Spleen (tissue), 11 donors: Measurements from ENCODE around the gene CNBD2. TPM values are rescaled to one million over a fixed set of nuclear protein-coding genes. Genes with fewer than 3 reads are reported as not detected.
"Not testable (repeated sequence)": the region's sequence is repeated elsewhere in the genome, so short reads cannot be mapped to it uniquely, and the experiment has no call there.

Source experiments
- DNase-seq: peaks from one replicate; pipeline ENCODE4 v3.0.0-alpha.2; 2020
- H3K27ac ChIP-seq, 8 donors: fragments of 200-600 bp; sonication (generic) in 7 of 8; 1 replicate in 4 of 8; 2 replicates in 4 of 8; pipeline versions ENCODE4 v1.5.0 to v1.8.0; 2016 to 2021; ENCODE audit warnings: inconsistent platforms in 4 of 8, mild to moderate bottlenecking in 4 of 8, moderate library complexity in 1 of 8
- H3K27me3 ChIP-seq, 7 donors: fragments of 200-600 bp; sonication (generic) in 6 of 7; replicated peaks in 1 of 7; 1 replicate in 4 of 7; 2 replicates in 3 of 7; pipeline versions ENCODE4 v1.5.0 to v1.8.0; 2016 to 2021; ENCODE audit warnings: inconsistent platforms in 3 of 7, mild to moderate bottlenecking in 1 of 7
- H3K36me3 ChIP-seq, 6 donors: fragments of 200-600 bp; sonication (generic) in 5 of 6; 1 replicate in 4 of 6; 2 replicates in 2 of 6; pipeline versions ENCODE4 v1.5.0 to v1.8.0; 2016 to 2021; ENCODE audit warnings: inconsistent platforms in 2 of 6
- H3K4me1 ChIP-seq, 6 donors: fragments of 200-600 bp; sonication (generic) in 5 of 6; 1 replicate in 3 of 6; 2 replicates in 3 of 6; pipeline versions ENCODE4 v1.5.0 to v1.8.0; 2016 to 2021; ENCODE audit warnings: inconsistent platforms in 3 of 6
- H3K4me3 ChIP-seq, 8 donors: fragments of 200-600 bp; sonication (generic) in 7 of 8; 1 replicate in 4 of 8; 2 replicates in 4 of 8; pipeline versions ENCODE4 v1.5.0 to v1.8.0; 2016 to 2021; ENCODE audit warnings: inconsistent platforms in 4 of 8, mild to moderate bottlenecking in 4 of 8, moderate library complexity in 2 of 8
- H3K9me3 ChIP-seq, 8 donors: fragments of 200-600 bp; sonication (generic) in 7 of 8; 1 replicate in 4 of 8; 2 replicates in 4 of 8; pipeline versions ENCODE4 v1.5.0 to v1.8.0; 2016 to 2021; ENCODE audit warnings: inconsistent platforms in 4 of 8
- POLR2A ChIP-seq, 3 donors: fragments of 450-650 bp; IDR thresholded peaks; one replicate each; pipeline ENCODE4 v1.5.1; 2017; ENCODE audit warnings: antibody characterized with exemption in 3 of 3, mild to moderate bottlenecking in 1 of 3
- POLR2AphosphoS5 ChIP-seq, 3 donors: sonication (generic); formaldehyde crosslinking; IDR thresholded peaks; one replicate each; pipeline ENCODE4 v1.5.1; 2017; ENCODE audit warnings: antibody characterized with exemption in 3 of 3
- WGBS, 5 donors: extraction: QIAGEN DNeasy Blood & Tissue Kit in 3 of 5; methylation state at CpG; one replicate each; pipeline versions ENCODE4 v1.1.5 to v1.1.7; 2013 to 2018; 5-methylcytosine and 5-hydroxymethylcytosine counted together
- intact Hi-C: fragments of 100-400 bp; cut with DNase I; formaldehyde crosslinking; loops from one replicate; pipeline ENCODE4 v1.15.0; 2023; ENCODE audit warnings: low total_unique reads
- polyA plus RNA-seq, 3 donors: library from polyadenylated mRNA; stranded (reverse); fragments of 200-250 nt; gene quantifications; one replicate each; pipeline ENCODE4 v1.2.1, GENCODE V29; 2013
- total RNA-seq, 7 donors: library from RNA; depleted of rRNA in 3 of 7; stranded (reverse); fragments of >200 nt in 3 of 7; fragmentation: NEBNext Ultra II Directional in 4 of 7; extraction: Animal tissue kit (Norgen Biotek cat#: 25700) in 4 of 7; gene quantifications; one replicate each; pipeline versions ENCODE4 v1.1.0 to v1.2.1, GENCODE V29; 2016 to 2021
- TF ChIP-seq, protein P1 (sequence below), 11 experiments: fragments of 200-600 bp in 7 of 11; fragments of 450-650 bp in 4 of 11; sonication (generic) in 4 of 11; IDR thresholded peaks in 8 of 11; conservative IDR thresholded peaks in 3 of 11; 1 replicate in 7 of 11; 2 replicates in 4 of 11; pipeline versions ENCODE4 v1.4.0 to v1.8.0; 2016 to 2021; ENCODE audit warnings: antibody characterized with exemption in 11 of 11, inconsistent platforms in 4 of 11, mild to moderate bottlenecking in 1 of 11
- donor health status: healthy with polysubstance abuse.
- donor health status: DM: no; HTN: no; CAD: no; lungs with moderate emphysema.
- donor health status: DM: no; HTN: no; CAD: no.
- donor health status: Bipolar disorder and iron deficiency.
- donor health status: healthy.
- donor health status: DM: no; HTN: no; CAD: no.
- donor health status: DM: yes; HTN: yes; CAD: no.

Gene CNBD2
- total and polyA plus RNA-seq, 10 donors, result 3.7 to 28.4 (median 7.4) TPM

DNA sequence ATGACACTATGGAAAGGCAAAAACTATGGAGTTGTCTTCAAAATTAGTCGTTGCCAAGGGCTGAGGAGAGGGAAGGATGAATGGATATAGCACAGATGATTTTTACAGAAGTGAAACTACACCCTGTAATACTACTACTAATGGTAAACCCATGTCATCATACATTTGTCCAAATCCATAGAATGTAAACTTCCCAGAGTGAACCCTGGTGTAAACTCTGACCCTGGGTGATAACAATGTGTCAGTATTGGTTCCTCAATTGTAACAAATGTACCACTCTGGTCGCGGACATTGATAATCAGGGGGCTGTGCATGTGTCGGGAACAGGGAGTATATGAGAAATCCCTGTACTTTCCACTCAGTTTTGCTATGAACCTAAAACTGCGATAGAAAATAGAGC, 72.2 kb downstream of the CNBD2 start:
- no peak for DNase-seq
- Histone ChIP-seq H3K4me3 (no peak overlapping the region), H3K27me3 (no peaks in the 10 kb centered on the region), H3K4me1 (peaks cover 0 to 6% (median 3%) of the 10 kb centered on the region in 6 donors), H3K27ac (no peak overlapping the region), H3K9me3 (no peaks in the 10 kb centered on the region), H3K36me3 (peaks cover 0 to 12% (median 3%) of the 10 kb centered on the region in 6 donors)
- intact Hi-C loops, result no loop called here
- WGBS, 5 donors, result 64 to 90% (median 78%) methylated on average over 5 of the region's 5 CpGs
- TF ChIP-seq POLR2AphosphoS5 (IDR thresholded peaks at IDR 0.05) (no peak), POLR2A (IDR thresholded peaks at IDR 0.05) (no peak)
- TF ChIP-seq, protein P1, sequence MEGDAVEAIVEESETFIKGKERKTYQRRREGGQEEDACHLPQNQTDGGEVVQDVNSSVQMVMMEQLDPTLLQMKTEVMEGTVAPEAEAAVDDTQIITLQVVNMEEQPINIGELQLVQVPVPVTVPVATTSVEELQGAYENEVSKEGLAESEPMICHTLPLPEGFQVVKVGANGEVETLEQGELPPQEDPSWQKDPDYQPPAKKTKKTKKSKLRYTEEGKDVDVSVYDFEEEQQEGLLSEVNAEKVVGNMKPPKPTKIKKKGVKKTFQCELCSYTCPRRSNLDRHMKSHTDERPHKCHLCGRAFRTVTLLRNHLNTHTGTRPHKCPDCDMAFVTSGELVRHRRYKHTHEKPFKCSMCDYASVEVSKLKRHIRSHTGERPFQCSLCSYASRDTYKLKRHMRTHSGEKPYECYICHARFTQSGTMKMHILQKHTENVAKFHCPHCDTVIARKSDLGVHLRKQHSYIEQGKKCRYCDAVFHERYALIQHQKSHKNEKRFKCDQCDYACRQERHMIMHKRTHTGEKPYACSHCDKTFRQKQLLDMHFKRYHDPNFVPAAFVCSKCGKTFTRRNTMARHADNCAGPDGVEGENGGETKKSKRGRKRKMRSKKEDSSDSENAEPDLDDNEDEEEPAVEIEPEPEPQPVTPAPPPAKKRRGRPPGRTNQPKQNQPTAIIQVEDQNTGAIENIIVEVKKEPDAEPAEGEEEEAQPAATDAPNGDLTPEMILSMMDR (IDR thresholded peaks at IDR 0.05 in 8 of 11, conservative IDR thresholded peaks at IDR 0.05 in 3 of 11), result no peak

DNA sequence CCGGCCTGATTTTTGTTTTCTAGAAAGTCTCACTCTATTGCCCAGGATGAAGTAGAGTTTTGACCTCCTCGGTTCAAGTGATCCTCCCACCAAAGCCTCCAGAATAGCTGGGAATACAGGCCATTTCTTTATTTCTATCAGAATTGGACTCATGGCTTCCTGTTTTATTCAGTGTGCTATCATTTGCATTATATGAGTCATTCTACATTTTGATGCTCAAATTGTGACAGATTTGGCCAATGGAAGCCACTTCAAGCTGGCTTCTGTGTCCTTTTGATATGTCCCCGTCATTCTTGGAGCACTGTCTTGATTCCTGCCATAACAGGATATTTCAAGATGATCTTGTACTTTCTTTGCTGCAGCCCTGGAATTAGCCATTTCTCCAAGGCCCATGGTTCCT, 75.1 kb downstream of the CNBD2 start:
- no peaks in the 10 kb centered on the region for H3K27me3 ChIP-seq
- peaks cover 10 to 34% (median 28%) of the 10 kb centered on the region in 6 donors for H3K4me1 ChIP-seq
- peaks cover 0 to 28% (median 3%) of the 10 kb centered on the region in 6 donors for H3K36me3 ChIP-seq
- TF ChIP-seq, protein P1 (IDR thresholded peaks at IDR 0.05 in 8 of 11, conservative IDR thresholded peaks at IDR 0.05 in 3 of 11), result no peak
- no peak for TF ChIP-seq POLR2AphosphoS5 (IDR thresholded peaks at IDR 0.05)
- TF ChIP-seq POLR2A (IDR thresholded peaks at IDR 0.05), result no peak
- DNase-seq, result no peak
- intact Hi-C loops, result no loop called here
- H3K4me3 ChIP-seq, result no peak overlapping the region
- no peak overlapping the region for H3K27ac ChIP-seq
- WGBS, 5 donors, result 91 to 94% (median 94%) methylated on average over 3 of the region's 3 CpGs
- H3K9me3 ChIP-seq, result no peaks in the 10 kb centered on the region

DNA sequence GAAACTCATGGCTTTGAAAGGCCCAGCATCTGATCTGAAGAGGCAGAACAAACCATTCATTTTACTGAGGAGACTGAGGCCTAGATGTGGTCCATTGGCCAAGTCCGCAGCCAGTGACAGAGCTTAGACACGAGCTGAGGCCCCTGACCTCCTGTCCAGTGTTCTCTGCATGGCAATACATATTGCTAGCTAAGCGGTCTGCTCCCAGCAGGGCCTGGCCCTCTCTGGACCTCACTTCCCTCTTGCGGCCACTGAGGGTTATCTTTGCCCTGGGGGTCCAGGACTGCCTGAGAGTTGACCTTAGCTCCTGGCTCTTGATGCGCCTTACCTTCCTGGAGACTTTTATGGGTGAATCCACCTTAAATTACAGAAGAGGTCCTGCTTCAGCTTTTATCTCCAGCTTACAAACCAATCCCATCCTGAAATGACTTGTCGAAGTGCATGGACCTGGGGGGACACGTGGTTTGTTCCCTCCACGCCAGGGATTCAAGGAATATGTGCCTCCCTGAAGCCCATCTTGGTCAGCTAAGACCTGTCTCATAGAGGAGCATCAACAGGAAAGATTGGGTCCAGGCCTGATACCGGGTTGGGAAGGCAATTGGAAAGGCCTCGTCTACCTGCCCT, 75.6 kb downstream of the CNBD2 start:
- H3K27me3 ChIP-seq, result no peaks in the 10 kb centered on the region
- intact Hi-C loops, result no loop called here
- H3K4me3 ChIP-seq, result no peak overlapping the region
- H3K9me3 ChIP-seq, result no peaks in the 10 kb centered on the region
- peaks cover 0 to 28% (median 3%) of the 10 kb centered on the region in 6 donors for H3K36me3 ChIP-seq
- 93 to 95% (median 94%) methylated on average over 10 of the region's 10 CpGs for WGBS, 5 donors
- H3K27ac ChIP-seq, result no peak overlapping the region
- H3K4me1 ChIP-seq, result peaks cover 11 to 40% (median 33%) of the 10 kb centered on the region in 6 donors
- no peak for DNase-seq
- no peak for TF ChIP-seq POLR2AphosphoS5 (IDR thresholded peaks at IDR 0.05)
- TF ChIP-seq, protein P1 (IDR thresholded peaks at IDR 0.05 in 8 of 11, conservative IDR thresholded peaks at IDR 0.05 in 3 of 11), result no peak
- no peak for TF ChIP-seq POLR2A (IDR thresholded peaks at IDR 0.05)

DNA sequence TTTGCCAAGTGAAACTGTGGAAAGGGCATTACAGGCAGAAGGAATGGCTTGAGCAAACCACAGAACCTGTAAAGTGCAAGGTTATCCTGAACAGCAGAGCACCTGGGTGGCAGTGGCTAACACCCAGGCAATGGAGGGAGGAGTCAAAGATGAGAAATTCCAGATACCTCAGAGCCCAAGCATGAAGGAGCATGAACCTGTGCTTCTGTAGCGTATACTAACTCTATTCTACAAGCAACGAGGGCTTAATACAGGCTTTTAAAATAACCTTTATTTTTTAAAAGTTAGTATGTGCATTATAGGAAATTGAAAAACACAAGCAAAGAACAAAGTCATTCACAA, 77.0 kb downstream of the CNBD2 start:
- intact Hi-C loops, result no loop called here
- TF ChIP-seq POLR2AphosphoS5 (IDR thresholded peaks at IDR 0.05) (no peak), POLR2A (IDR thresholded peaks at IDR 0.05) (no peak)
- TF ChIP-seq, protein P1 (IDR thresholded peaks at IDR 0.05 in 8 of 11, conservative IDR thresholded peaks at IDR 0.05 in 3 of 11), result no peak
- Histone ChIP-seq H3K36me3 (peaks cover 0 to 28% (median 3%) of the 10 kb centered on the region in 6 donors), H3K4me1 (peaks cover 11 to 44% (median 33%) of the 10 kb centered on the region in 6 donors), H3K27me3 (no peaks in the 10 kb centered on the region), H3K4me3 (no peak overlapping the region), H3K9me3 (no peaks in the 10 kb centered on the region), H3K27ac (no peak overlapping the region)
- DNase-seq, result no peak
- WGBS, 5 donors, result 87 to 100% (median 93%) methylated on average over 2 of the region's 2 CpGs

DNA sequence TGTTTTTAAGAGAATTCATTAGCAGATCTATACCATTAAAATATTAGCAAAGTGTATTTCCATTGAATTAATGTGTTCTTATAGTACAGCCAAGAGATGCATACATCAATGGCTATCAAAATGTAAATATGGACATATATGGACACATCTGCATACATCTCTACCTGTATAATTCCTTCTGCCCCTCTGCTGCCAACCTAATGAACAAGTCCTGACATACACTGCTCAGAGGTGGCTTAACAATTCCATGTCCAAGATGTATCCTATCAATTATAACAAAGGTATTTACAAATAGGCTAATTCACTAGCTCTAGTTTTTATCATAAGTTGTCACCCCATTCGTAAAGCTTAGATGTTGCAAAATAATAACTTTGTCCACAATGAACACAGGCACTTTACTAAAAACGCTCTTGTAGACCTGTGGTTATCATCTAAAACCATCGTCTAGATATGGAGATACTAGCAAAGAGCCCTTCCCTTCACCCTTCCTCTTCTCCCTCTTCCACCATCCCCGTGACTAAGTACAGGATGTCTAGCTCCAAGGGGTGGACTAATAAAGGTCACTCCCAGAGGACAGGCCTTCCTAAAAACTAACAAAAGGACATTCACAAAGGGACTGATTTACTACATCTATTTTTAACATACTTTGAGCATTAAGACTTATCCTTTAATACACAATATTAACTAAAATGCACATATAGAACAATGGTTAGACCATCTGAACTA, 77.8 kb downstream of the CNBD2 start:
- intact Hi-C loops, H3K27me3 ChIP-seq, DNase-seq, H3K9me3 ChIP-seq, H3K4me3 ChIP-seq: not testable (repeated sequence)
- Histone ChIP-seq H3K4me1 (peaks cover 11 to 48% (median 38%) of the 10 kb centered on the region in 6 donors), H3K36me3 (peaks cover 0 to 28% (median 3%) of the 10 kb centered on the region in 6 donors), H3K27ac (peak overlapping the region in 1 of 8 donors; percentile 3)
- 56 to 65% (median 62%) methylated on average over 4 of the region's 4 CpGs for WGBS, 5 donors

DNA sequence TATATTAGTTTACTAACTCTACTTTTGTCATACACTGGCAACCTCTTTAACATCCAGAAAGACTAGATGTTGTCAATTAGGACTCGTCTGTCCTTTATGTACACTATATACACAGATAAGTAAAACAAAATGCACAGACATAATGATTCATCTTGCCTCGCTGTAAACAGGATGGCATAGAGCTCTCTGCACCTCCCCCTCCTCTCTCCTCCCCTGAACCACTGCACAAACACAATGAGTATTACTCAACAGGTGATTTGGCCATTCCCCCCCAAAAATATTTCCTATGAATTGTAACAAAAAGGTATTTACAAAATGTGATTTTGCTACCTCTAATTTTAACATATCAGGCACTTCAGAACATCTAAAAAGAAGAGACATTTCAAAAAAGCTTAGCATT, 81.0 kb downstream of the CNBD2 start:
- H3K9me3 ChIP-seq, DNase-seq, intact Hi-C loops, H3K27me3 ChIP-seq: not testable (repeated sequence)
- peaks cover 11 to 47% (median 43%) of the 10 kb centered on the region in 6 donors for H3K4me1 ChIP-seq
- peak overlapping the region in 7 of 8 donors; percentile 66 to 90 (median 83) for H3K4me3 ChIP-seq
- H3K27ac ChIP-seq, result peak overlapping the region in 4 of 8 donors; percentile 97 to 99 (median 99)
- WGBS, 5 donors, result 0 to 9% (median 2%) methylated on average over 2 of the region's 2 CpGs
- H3K36me3 ChIP-seq, result peaks cover 0 to 28% (median 3%) of the 10 kb centered on the region in 6 donors
